Breast epithelium (tissue), 4 donors: Measurements from ENCODE around the gene GADL1. TPM values are rescaled to one million over a fixed set of nuclear protein-coding genes. Genes with fewer than 3 reads are reported as not detected.

Experiments
- DNase-seq, 2 donors: peaks; one replicate each; pipeline ENCODE4 v3.0.0-alpha.2; 2019; ENCODE audit warnings: low spot score in 2 of 2
- H3K27ac ChIP-seq, 2 donors: fragments of 200-600 bp; sonication (generic) in 1 of 2; one replicate each; pipeline ENCODE4 v1.5.1; 2016 to 2019; ENCODE audit warnings: mild to moderate bottlenecking in 1 of 2
- H3K27me3 ChIP-seq, 2 donors: fragments of 200-600 bp; sonication (generic) in 1 of 2; one replicate each; pipeline versions ENCODE4 v1.5.1 to v1.6.0; 2017 to 2019; ENCODE audit warnings: control low read depth in 1 of 2, mild to moderate bottlenecking in 1 of 2
- H3K36me3 ChIP-seq: fragments of 200-600 bp; one replicate; pipeline ENCODE4 v1.5.1; 2019
- H3K4me1 ChIP-seq, 2 donors: fragments of 200-600 bp; sonication (generic); one replicate each; pipeline ENCODE4 v1.5.1; 2016 to 2019; ENCODE audit warnings: control low read depth in 1 of 2
- H3K4me3 ChIP-seq, 3 donors: fragments of 200-600 bp; sonication (generic); 1 replicate in 2 of 3; 2 replicates in 1 of 3; pipeline ENCODE4 v1.5.1; 2016 to 2019; ENCODE audit warnings: mild to moderate bottlenecking in 3 of 3, moderate library complexity in 2 of 3
- H3K9me3 ChIP-seq, 2 donors: fragments of 200-600 bp; sonication (generic) in 1 of 2; one replicate each; pipeline ENCODE4 v1.5.1; 2016 to 2019; ENCODE audit warnings: control low read depth in 1 of 2
- POLR2A ChIP-seq: fragments of 450-650 bp; IDR thresholded peaks from one replicate; pipeline ENCODE4 v1.6.1; 2016; ENCODE audit warnings: antibody characterized with exemption, mild to moderate bottlenecking, moderate library complexity
- POLR2AphosphoS5 ChIP-seq, 3 donors: sonication (generic); formaldehyde crosslinking; IDR thresholded peaks; one replicate each; pipeline ENCODE4 v1.6.1; 2017; ENCODE audit warnings: antibody characterized with exemption in 3 of 3
- intact Hi-C: fragments of 100-400 bp; cut with DNase I; formaldehyde crosslinking; loops from one replicate; pipeline ENCODE4 v1.15.1; 2023; ENCODE audit warnings: low total_unique reads
- total RNA-seq, 3 donors: library from RNA; depleted of rRNA; stranded (reverse); fragments of >200 nt; gene quantifications; one replicate each; pipeline ENCODE4 v1.1.0, GENCODE V29; 2016
- TF ChIP-seq, protein P1 (sequence below), 3 donors: fragments of 450-650 bp; IDR thresholded peaks; one replicate each; pipeline ENCODE4 v1.5.1; 2016 to 2017; ENCODE audit warnings: antibody characterized with exemption in 3 of 3, mild to moderate bottlenecking in 3 of 3, moderate library complexity in 3 of 3

Gene GADL1
- total RNA-seq, 3 donors from 2014 or later: not detected

DNA sequence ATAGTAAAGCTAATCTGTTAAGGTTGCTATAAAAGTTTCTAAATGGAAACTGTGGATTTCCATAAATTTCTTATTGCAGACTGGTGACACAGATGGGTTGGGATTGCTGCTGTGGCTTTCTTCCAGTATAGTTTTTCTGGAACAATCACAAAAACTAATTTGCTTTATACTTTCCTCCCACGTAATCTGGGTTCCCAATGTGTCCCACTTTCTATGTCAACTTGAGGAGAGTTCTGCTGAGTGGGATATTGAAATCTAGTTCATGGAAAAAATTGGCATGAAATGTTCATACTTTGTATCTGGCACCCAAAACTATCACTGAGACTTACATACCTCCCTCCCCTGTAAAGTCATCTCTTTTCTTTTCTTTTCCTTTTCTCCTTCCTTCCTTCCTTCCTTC, 161.3 kb downstream of the GADL1 start:
- no peaks in the 10 kb centered on the region for H3K27me3 ChIP-seq
- H3K4me3 ChIP-seq: no peak overlapping the region
- H3K36me3 ChIP-seq: no peaks in the 10 kb centered on the region
- no peaks in the 10 kb centered on the region for H3K9me3 ChIP-seq
- TF ChIP-seq, protein P1, sequence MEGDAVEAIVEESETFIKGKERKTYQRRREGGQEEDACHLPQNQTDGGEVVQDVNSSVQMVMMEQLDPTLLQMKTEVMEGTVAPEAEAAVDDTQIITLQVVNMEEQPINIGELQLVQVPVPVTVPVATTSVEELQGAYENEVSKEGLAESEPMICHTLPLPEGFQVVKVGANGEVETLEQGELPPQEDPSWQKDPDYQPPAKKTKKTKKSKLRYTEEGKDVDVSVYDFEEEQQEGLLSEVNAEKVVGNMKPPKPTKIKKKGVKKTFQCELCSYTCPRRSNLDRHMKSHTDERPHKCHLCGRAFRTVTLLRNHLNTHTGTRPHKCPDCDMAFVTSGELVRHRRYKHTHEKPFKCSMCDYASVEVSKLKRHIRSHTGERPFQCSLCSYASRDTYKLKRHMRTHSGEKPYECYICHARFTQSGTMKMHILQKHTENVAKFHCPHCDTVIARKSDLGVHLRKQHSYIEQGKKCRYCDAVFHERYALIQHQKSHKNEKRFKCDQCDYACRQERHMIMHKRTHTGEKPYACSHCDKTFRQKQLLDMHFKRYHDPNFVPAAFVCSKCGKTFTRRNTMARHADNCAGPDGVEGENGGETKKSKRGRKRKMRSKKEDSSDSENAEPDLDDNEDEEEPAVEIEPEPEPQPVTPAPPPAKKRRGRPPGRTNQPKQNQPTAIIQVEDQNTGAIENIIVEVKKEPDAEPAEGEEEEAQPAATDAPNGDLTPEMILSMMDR (IDR thresholded peaks at IDR 0.05): no peak
- H3K4me1 ChIP-seq: no peaks in the 10 kb centered on the region
- no peak for DNase-seq
- no peak overlapping the region for H3K27ac ChIP-seq
- intact Hi-C loops: no loop called here

DNA sequence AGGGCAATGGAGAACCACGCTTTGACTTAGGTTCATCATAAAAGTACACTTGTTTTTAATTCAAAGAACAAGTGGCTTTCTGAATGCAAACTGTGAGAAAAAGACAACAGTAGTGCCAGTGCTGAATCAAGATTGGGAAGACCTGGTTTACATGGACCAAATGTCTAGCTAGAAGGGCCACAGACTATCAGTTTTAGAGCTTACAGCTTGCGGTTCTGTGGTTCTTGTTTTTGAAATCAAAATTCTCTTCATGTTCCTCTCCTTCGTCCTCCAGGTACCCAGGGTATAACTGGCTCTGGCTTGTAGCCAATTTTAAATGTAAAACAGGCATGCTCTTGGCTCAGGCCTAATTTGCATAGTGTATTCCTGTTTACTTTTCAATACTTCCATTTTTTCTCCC, 163.5 kb downstream of the GADL1 start:
- no peaks in the 10 kb centered on the region for H3K36me3 ChIP-seq
- no peak overlapping the region for H3K27ac ChIP-seq
- H3K4me3 ChIP-seq: no peak overlapping the region
- H3K9me3 ChIP-seq: no peaks in the 10 kb centered on the region
- no peak for DNase-seq
- H3K4me1 ChIP-seq: no peaks in the 10 kb centered on the region
- intact Hi-C loops: no loop called here
- no peak for TF ChIP-seq POLR2A
- H3K27me3 ChIP-seq: no peaks in the 10 kb centered on the region

DNA sequence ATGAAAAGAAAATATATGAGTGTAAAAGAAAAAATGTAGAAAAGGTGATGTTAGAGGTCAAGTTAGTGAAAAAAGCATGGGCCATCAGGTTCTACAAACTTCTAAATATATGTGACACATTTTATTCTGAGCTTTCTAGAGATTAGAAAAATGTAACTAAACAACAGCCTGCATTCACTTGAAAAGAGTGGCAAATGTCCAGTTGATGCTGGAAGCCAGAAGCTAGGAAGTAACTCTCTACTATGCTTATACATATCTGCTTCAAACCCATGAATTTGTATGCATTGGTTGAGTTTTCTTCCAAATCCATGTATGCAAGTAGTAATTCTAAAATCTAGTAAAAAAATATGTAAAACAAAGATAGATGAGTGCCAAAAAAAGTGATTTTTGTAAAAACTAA, 164.5 kb downstream of the GADL1 start:
- H3K27ac ChIP-seq: no peak overlapping the region
- H3K4me1 ChIP-seq: no peaks in the 10 kb centered on the region

DNA sequence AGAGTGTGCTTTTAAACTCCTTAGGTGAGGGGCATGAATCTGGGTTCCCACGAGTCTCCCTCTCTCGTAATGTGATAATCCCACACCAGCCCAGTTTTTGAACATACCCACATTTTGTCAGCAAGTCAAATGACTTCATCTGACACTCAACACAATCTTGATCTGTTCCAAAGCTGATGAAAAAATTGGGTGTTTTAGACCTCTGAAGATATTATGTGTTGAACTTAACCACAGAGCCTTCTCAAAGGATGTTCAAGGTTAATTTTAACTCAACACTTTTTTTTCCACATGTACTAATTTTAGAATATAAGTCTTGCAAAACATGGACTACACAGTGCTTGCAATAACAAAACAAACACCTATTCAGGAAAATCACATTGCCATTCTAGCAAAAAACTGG, 164.9 kb downstream of the GADL1 start:
- TF ChIP-seq, protein P1 (IDR thresholded peaks at IDR 0.05): no peak
- TF ChIP-seq POLR2AphosphoS5 (IDR thresholded peaks at IDR 0.05) (no peak), POLR2A (no peak)

More for the DNA sequence above, 164.5 kb downstream of the GADL1 start:
- no peaks in the 10 kb centered on the region for H3K9me3 ChIP-seq
- H3K27me3 ChIP-seq: no peaks in the 10 kb centered on the region
- H3K36me3 ChIP-seq: no peaks in the 10 kb centered on the region
- no peak overlapping the region for H3K4me3 ChIP-seq
- no peak for TF ChIP-seq POLR2AphosphoS5 (IDR thresholded peaks at IDR 0.05)
- no peak for TF ChIP-seq POLR2A
- TF ChIP-seq, protein P1 (IDR thresholded peaks at IDR 0.05): no peak
- intact Hi-C loops: no loop called here
- no peak for DNase-seq

DNA sequence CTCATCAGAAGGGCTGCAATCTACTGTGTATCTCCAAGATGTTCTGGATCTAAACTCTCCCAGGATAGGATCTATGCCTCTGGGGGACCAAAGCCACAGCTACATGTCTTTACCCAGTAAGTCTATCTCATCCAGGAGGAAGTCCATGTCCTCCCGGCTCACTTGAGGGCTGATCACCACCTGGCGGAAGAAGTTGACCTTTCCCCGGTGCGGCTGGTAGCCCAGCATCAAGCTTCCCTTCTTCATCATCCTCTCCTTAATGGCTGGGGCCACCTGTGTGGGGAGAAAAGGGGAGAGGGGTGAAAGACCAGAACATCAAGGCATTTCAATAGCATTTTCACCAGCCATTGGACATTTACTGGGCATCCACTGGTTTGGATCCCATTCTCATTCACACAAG, 166.3 kb downstream of the GADL1 start:
- Histone ChIP-seq H3K4me3 (no peak overlapping the region), H3K27ac (no peak overlapping the region), H3K9me3 (no peaks in the 10 kb centered on the region), H3K27me3 (no peaks in the 10 kb centered on the region), H3K36me3 (no peaks in the 10 kb centered on the region), H3K4me1 (no peaks in the 10 kb centered on the region)
- DNase-seq: no peak
- TF ChIP-seq POLR2AphosphoS5 (IDR thresholded peaks at IDR 0.05) (no peak), POLR2A (no peak)
- TF ChIP-seq, protein P1 (IDR thresholded peaks at IDR 0.05): no peak
- intact Hi-C loops: no loop called here

More for the DNA sequence above, 164.9 kb downstream of the GADL1 start:
- intact Hi-C loops: no loop called here
- Histone ChIP-seq H3K27me3 (no peaks in the 10 kb centered on the region), H3K36me3 (no peaks in the 10 kb centered on the region), H3K27ac (no peak overlapping the region), H3K9me3 (no peaks in the 10 kb centered on the region), H3K4me3 (no peak overlapping the region), H3K4me1 (no peaks in the 10 kb centered on the region)
- DNase-seq: no peak

DNA sequence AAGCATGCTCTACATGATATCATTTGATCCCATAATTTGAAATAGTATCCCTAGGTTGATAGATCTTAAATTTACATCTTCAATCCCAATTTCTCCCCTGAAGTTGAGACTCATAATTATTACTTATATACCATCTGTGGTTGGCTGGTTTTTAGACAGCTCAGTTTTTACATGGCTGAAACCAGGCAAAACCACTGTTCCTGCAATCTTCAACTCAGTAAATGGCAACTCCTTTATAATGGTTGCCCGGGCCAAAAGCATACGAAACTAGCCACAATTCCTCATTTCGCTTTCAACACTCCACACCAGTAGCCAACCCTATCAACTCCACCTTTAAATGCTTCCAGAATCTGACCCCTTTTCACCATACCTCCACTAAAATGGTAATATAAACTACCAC, 169.6 kb downstream of the GADL1 start:
- Histone ChIP-seq H3K27ac (no peak overlapping the region), H3K36me3 (no peaks in the 10 kb centered on the region), H3K9me3 (no peaks in the 10 kb centered on the region), H3K27me3 (no peaks in the 10 kb centered on the region), H3K4me3 (no peak overlapping the region), H3K4me1 (no peaks in the 10 kb centered on the region)
- intact Hi-C loops: no loop called here
- TF ChIP-seq POLR2AphosphoS5 (IDR thresholded peaks at IDR 0.05) (no peak), POLR2A (no peak)
- TF ChIP-seq, protein P1 (IDR thresholded peaks at IDR 0.05): no peak
- DNase-seq: no peak
